Psoas muscle (tissue), 8 donors: ENCODE measurements around the gene DYNC2LI1. TPM values are rescaled to one million over a fixed set of nuclear protein-coding genes. Genes with fewer than 3 reads are reported as not detected.

Source experiments
- ATAC-seq, 4 donors: fragments of 200-7000 bp; cut with Tn5 transposase; one replicate each; pipeline ENCODE4 v1.9.1; 2020; ENCODE audit warnings: moderate library complexity in 3 of 4, mild to moderate bottlenecking in 2 of 4
- DNase-seq, 2 donors: peaks; one replicate each; pipeline ENCODE4 v3.0.0-alpha.2; 2020
- H3K27ac ChIP-seq: fragments of 200-600 bp; one replicate; pipeline ENCODE4 v1.8.0; 2022
- H3K27me3 ChIP-seq, 3 donors: fragments of 200-600 bp in 1 of 3; one replicate each; pipeline versions ENCODE4 v1.6.1 to v1.8.0; 2013 to 2022; ENCODE audit warnings: low read length in 2 of 3, mild to moderate bottlenecking in 2 of 3, moderate library complexity in 1 of 3; ENCODE audit not compliant: insufficient read depth in 3 of 3
- H3K36me3 ChIP-seq, 2 donors: fragments of 200-600 bp in 1 of 2; one replicate each; pipeline versions ENCODE4 v1.6.1 to v1.8.0; 2013 to 2022; ENCODE audit warnings: low read depth in 1 of 2, mild to moderate bottlenecking in 1 of 2, moderate library complexity in 1 of 2; ENCODE audit not compliant: insufficient read depth in 1 of 2
- H3K4me1 ChIP-seq: fragments of 200-600 bp; one replicate; pipeline ENCODE4 v1.8.0; 2022
- H3K4me3 ChIP-seq: fragments of 200-600 bp; one replicate; pipeline ENCODE4 v1.8.0; 2022; ENCODE audit warnings: mild to moderate bottlenecking
- H3K9me3 ChIP-seq: fragments of 200-600 bp; one replicate; pipeline ENCODE4 v1.8.0; 2022
- WGBS, 3 donors: extraction: QIAGEN DNeasy Blood & Tissue Kit; methylation state at CpG; one replicate each; pipeline versions ENCODE4 v1.1.6 to v1.1.7; 2013; 5-methylcytosine and 5-hydroxymethylcytosine counted together
- intact Hi-C, 2 donors: fragments of 100-400 bp; cut with DNase I; formaldehyde crosslinking; loops; one replicate each; pipeline versions ENCODE4 v1.11.0 to v1.14.2; 2022
- polyA plus RNA-seq, 3 donors: library from polyadenylated mRNA; stranded (reverse); fragments of 200-250 nt; gene quantifications; one replicate each; pipeline ENCODE4 v1.2.3, GENCODE V29; 2013
- total RNA-seq, 4 donors: library from RNA; stranded (reverse); fragmentation: NEBNext Ultra II Directional in 2 of 4; extraction: Animal tissue kit (Norgen Biotek cat#: 25700) in 2 of 4; gene quantifications; one replicate each; pipeline versions ENCODE4 v1.2.1 to v1.2.4, GENCODE V29; 2021 to 2023
- TF ChIP-seq, protein P1 (sequence below): fragments of 200-600 bp; IDR thresholded peaks from one replicate; pipeline ENCODE4 v1.8.0; 2022; ENCODE audit warnings: antibody characterized with exemption
- donor health status: healthy with polysubstance abuse.
- donor health status: DM: no; HTN: no; CAD: no; lungs with moderate emphysema.
- donor health status: Bipolar disorder and iron deficiency.
- donor health status: healthy.
- donor health status: DM: yes; HTN: yes; CAD: no.
- donor health status: DM: no; HTN: no; CAD: no.
- donor health status: DM: no; HTN: no; CAD: no.
- donor health status: DM: yes; HTN: yes; CAD: no.

Gene DYNC2LI1
- total and polyA plus RNA-seq, 7 donors = 3.4 to 23.7 (median 8.9) TPM

DNA sequence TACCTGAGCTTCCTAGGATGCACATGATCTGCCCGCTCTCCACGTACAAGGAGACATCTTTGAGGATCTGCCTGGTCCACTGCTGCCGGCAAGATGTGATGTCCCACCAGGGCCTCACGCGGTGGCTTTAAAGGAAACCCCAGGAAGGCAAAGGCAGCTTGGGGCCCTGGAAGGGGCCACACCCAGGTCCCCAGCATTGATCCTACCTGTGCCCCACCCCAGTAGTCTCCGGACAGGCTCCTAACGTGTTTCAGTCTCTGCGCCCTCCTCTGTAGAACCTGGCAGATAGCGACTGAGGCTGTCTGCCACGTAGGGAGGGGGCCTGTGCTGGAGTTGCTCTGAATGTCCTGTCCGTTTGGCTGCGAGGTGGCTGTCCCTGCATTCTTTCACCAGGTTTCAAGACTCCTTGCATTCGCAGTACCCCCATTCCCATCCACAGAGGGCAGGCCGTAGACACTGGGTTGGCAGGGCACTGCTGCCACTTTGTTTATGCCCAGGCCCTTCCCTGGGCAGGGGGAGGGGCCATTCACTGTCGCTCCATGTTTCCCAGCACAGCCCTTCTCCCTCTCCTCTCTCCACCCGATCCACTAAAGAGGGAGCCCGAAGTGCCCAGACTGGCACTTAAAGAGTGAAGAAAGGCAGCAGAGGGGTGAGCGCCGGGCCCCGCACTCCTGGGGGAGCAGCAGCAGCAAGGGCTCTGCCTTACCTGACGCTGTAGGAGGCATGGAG is 64.2 kb downstream of the DYNC2LI1 start:
- 80 to 87% (median 83%) methylated on average over 21 of the region's 21 CpGs for WGBS, 3 donors
- Histone ChIP-seq H3K9me3 (no peaks in the 10 kb centered on the region), H3K36me3 (no peaks in the 10 kb centered on the region), H3K4me1 (no peaks in the 10 kb centered on the region), H3K4me3 (no peak overlapping the region), H3K27ac (no peak overlapping the region), H3K27me3 (peaks cover 0 to 2% (median 0%) of the 10 kb centered on the region in 3 donors)
- intact Hi-C loops = no loop called here
- DNase-seq = no peak
- ATAC-seq = no peak
- TF ChIP-seq, protein P1, sequence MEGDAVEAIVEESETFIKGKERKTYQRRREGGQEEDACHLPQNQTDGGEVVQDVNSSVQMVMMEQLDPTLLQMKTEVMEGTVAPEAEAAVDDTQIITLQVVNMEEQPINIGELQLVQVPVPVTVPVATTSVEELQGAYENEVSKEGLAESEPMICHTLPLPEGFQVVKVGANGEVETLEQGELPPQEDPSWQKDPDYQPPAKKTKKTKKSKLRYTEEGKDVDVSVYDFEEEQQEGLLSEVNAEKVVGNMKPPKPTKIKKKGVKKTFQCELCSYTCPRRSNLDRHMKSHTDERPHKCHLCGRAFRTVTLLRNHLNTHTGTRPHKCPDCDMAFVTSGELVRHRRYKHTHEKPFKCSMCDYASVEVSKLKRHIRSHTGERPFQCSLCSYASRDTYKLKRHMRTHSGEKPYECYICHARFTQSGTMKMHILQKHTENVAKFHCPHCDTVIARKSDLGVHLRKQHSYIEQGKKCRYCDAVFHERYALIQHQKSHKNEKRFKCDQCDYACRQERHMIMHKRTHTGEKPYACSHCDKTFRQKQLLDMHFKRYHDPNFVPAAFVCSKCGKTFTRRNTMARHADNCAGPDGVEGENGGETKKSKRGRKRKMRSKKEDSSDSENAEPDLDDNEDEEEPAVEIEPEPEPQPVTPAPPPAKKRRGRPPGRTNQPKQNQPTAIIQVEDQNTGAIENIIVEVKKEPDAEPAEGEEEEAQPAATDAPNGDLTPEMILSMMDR = no peak

DNA sequence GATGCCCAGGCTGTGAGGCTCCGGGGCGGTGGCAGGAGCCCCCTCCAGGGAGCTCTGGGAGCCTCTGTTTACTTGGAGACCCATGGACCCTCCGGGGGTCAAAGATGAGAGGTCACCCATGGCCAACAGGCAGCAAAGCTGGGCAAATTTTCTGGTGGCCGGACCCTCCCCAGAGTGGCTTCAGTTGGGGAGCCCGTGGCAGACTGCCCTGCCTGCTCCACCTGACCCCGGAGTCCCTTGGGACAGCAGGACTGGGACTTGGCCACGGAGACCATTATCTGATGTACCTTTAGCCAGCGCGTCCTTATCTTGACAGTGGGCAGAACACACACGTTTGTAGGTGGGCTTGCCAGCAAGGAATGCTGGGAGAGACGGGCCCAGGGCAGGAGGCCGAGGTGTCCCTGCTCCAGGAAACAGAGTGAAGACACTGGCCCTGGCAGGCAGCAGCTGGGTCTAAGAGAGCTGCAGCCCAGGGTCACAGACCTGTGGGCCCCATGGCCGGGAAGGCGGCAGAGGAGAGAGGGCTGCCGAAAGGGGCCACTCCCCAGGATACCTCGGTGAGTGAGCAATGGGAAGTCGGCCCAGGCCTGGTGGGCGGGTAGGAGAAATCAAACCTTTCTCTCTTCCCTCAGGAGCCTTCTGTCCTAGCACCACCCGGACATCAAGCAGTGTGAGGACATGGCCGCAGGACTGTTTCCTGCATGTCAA is 64.9 kb downstream of the DYNC2LI1 start, which contains the start of the genes ABCG5 and ABCG8:
TSS of gene ABCG5 (minus strand) at position 280 of the 708 bp plus-strand sequence. CDS start at position 120, 160 bp downstream.
TSS of gene ABCG8 (plus strand) at position 412 of the 708 bp plus-strand sequence. CDS start at position 495, 83 bp downstream.
- Histone ChIP-seq H3K9me3 (no peaks in the 10 kb centered on the region), H3K36me3 (no peaks in the 10 kb centered on the region), H3K27ac (no peak within 1 kb of the TSS), H3K27me3 (peaks cover 0 to 2% (median 0%) of the 10 kb centered on the region in 3 donors), H3K4me1 (no peaks in the 10 kb centered on the region), H3K4me3 (no peak within 1 kb of the TSS)
- DNase-seq (no peak), ATAC-seq (no peak)
- intact Hi-C loops = no loop called here
- 73 to 84% (median 82%) methylated on average over 18 to 20 of the region's 20 CpGs for WGBS, 3 donors
- TF ChIP-seq, protein P1 = no peak

DNA sequence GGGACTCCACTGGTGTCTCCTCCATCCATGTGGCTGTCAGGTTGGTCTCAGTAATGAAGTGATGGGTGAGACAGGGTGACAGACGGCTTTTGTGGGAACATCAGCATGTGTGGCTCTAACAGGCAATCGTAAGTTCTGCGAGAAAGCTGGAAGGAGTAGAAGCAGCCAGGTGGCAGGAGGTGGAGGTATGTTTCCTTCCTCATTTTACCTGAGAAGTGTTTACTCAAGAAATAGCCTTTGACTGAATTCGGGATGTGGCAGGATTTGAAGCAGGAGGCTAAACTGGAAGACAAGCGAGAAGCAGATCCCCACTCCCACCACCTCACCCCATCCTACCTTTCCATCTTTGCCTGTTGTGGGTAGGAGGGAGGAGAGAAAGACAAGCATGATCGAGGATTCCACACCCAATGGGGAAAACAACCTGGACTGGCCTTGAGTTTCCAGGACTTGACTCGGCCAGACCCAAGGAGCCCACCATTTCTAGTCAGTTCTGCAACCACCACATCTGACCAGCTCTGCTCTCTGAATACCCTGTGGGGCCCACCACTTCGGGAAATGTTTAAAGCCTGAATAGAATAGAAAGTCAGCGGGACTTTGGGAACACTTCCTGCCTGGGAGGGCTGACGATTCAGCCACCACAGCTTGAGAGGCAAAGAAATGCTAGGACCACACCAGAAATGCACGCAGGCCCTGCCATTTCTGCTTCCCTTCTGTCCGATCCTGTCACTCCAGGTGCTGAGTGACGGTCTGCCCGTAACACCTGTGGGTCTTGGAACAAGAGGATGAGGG is 66.1 kb downstream of the DYNC2LI1 start:
- no peak for ATAC-seq
- WGBS, 3 donors = 75 to 82% (median 79%) methylated on average over 14 of the region's 14 CpGs
- no peaks in the 10 kb centered on the region for H3K36me3 ChIP-seq
- H3K27me3 ChIP-seq = peaks cover 0 to 2% (median 0%) of the 10 kb centered on the region in 3 donors
- no peak for DNase-seq
- TF ChIP-seq, protein P1 = no peak
- intact Hi-C loops = no loop called here
- H3K4me1 ChIP-seq = no peaks in the 10 kb centered on the region
- no peak overlapping the region for H3K4me3 ChIP-seq
- H3K9me3 ChIP-seq = no peaks in the 10 kb centered on the region
- no peak overlapping the region for H3K27ac ChIP-seq

DNA sequence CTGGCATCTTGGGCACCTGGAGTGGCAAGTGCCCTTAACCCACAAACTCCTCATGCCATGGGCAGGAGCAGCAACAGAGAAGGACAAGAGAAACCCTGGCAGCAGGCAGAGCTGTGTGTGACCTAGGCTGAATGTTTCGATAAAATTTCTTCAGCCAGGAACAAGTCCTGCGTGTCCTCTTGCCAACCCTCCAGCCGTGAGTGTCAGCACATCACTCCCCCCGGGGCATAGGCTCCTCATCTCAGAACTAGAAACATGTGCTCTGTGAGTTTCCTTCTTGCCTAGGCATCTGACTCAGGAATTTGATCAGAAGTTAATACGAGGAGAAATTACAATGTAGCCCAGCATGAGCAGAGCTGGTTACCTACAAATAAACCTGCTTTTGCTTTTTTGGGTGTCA is 67.1 kb downstream of the DYNC2LI1 start:
- no peak overlapping the region for H3K4me3 ChIP-seq
- H3K4me1 ChIP-seq = no peaks in the 10 kb centered on the region
- no peak for DNase-seq
- H3K27me3 ChIP-seq = peaks cover 0 to 2% (median 0%) of the 10 kb centered on the region in 3 donors
- H3K27ac ChIP-seq = no peak overlapping the region
- no peaks in the 10 kb centered on the region for H3K9me3 ChIP-seq
- no peak for ATAC-seq
- H3K36me3 ChIP-seq = no peaks in the 10 kb centered on the region
- TF ChIP-seq, protein P1 = no peak
- 56 to 71% (median 62%) methylated on average over 5 of the region's 5 CpGs for WGBS, 3 donors
- intact Hi-C loops = no loop called here
